GM20000 (cell line): ENCODE results near the gene HAGH.

Source experiments
- DNase-seq: peaks from one replicate; pipeline ENCODE4 v3.0.0; 2012; ENCODE audit warnings: low spot score
- TF ChIP-seq, protein P1 (sequence below): IDR thresholded peaks from 2 replicates; pipeline ENCODE4 v1.5.1; 2012; ENCODE audit warnings: mild to moderate bottlenecking, control low read depth; ENCODE audit errors: extremely low read depth, missing control alignments

The HAGH gene

GRCh38 chr16:1863681-1864460 is 37.2 kb upstream of the HAGH start:
- DNase-seq = peak; percentile 27

DNA sequence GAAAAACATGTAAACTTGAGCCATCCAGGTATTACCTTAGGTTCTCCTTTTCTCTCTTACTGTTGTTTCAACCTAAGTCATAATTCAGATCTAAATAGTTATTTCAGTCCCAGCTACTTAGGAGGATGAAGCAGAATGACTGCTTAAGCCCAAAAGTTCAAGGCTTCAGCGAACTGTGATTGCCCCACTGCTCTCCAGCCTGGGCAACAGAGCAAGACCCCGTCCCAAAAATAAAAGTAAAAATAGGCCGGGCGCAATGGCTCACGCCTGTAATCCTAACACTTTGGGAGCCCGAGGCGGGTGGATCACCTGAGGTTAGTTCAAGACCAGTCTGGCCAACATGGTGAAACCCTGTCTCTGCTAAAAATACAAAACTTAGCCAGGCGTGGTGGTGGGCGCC is 35.8 kb upstream of the HAGH start:
- TF ChIP-seq, protein P1, sequence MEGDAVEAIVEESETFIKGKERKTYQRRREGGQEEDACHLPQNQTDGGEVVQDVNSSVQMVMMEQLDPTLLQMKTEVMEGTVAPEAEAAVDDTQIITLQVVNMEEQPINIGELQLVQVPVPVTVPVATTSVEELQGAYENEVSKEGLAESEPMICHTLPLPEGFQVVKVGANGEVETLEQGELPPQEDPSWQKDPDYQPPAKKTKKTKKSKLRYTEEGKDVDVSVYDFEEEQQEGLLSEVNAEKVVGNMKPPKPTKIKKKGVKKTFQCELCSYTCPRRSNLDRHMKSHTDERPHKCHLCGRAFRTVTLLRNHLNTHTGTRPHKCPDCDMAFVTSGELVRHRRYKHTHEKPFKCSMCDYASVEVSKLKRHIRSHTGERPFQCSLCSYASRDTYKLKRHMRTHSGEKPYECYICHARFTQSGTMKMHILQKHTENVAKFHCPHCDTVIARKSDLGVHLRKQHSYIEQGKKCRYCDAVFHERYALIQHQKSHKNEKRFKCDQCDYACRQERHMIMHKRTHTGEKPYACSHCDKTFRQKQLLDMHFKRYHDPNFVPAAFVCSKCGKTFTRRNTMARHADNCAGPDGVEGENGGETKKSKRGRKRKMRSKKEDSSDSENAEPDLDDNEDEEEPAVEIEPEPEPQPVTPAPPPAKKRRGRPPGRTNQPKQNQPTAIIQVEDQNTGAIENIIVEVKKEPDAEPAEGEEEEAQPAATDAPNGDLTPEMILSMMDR = no peak
- no peak for DNase-seq

More at GRCh38 chr16:1863681-1864460, 37.2 kb upstream of the HAGH start:
- TF ChIP-seq, protein P1 = no peak

DNA sequence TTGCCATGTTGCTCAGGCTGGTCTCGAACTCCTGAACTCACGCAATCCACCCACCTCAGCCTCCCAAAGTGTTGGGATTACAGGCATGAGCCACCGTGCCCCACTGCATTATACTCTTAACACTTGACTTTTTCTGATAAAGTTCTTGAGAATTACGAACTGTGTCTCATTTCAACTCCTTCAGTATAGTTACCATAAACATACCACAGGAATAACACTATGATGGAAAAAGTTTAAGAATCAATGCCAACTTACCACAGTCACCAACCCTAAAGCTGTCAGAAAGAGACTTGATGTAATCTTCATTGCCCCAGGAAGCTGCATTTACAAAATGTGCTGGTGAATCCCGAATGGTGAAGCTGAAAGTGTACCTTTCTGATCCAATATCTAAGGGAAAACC is 35.1 kb upstream of the HAGH start:
- TF ChIP-seq, protein P1 = no peak
- DNase-seq = no peak

DNA sequence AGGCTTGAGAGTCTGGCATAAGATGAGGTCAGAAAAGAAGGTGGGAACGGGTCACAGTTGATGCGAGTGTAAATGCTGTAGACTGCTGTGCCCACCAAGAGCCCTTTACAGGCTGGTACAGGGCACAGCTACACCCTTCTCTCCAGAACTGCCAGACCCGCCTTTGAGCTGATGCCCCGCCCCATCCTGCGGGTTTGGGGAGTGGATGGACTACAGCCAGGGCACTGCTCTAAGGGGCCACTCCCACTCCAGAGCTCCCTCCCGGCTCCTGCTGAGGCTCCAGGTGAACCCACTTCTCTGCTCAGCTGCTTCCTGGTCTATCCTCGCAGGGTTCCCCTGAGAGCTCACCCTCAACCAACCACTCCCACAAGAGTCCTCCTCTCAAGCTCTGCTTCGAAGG is 33.0 kb upstream of the HAGH start:
- TF ChIP-seq, protein P1 = no peak
- no peak for DNase-seq

GRCh38 chr16:1858189-1858865 is 31.7 kb upstream of the HAGH start:
- no peak for DNase-seq
- TF ChIP-seq, protein P1 = no peak

- TF ChIP-seq, protein P1 = no peak
- no peak for DNase-seq
Observed at GRCh38 chr16:1857433-1858097, 30.9 kb upstream of the HAGH start.

GRCh38 chr16:1851793-1852192 is 25.2 kb upstream of the HAGH start:
- no peak for DNase-seq

More at GRCh38 chr16:1851793-1852192, 25.2 kb upstream of the HAGH start:
- TF ChIP-seq, protein P1 = no peak
